Aorta (tissue), 5 donors: ENCODE measurements around the gene RAP1GAP. TPM values are rescaled to one million over a fixed set of nuclear protein-coding genes. Genes with fewer than 3 reads are reported as not detected.

Experiments used
- ATAC-seq: fragments of 200-7000 bp; cut with Tn5 transposase; one replicate; pipeline ENCODE4 v1.9.1; 2022; ENCODE audit warnings: moderate library complexity; ENCODE audit not compliant: low FRiP score
- DNase-seq, 2 donors: peaks; one replicate each; pipeline ENCODE4 v3.0.0-alpha.2; 2020
- H3K27ac ChIP-seq, 2 donors: one replicate each; pipeline ENCODE4 v1.5.1; 2013; ENCODE audit warnings: low read length in 2 of 2, mild to moderate bottlenecking in 2 of 2, moderate library complexity in 2 of 2, control low read depth in 1 of 2, inconsistent platforms in 1 of 2, low read depth in 1 of 2
- H3K27me3 ChIP-seq, 2 donors: one replicate each; pipeline ENCODE4 v1.6.1; 2013; ENCODE audit warnings: control low read depth in 1 of 2, low read length in 1 of 2, mild to moderate bottlenecking in 1 of 2, moderate library complexity in 1 of 2; ENCODE audit not compliant: insufficient read depth in 2 of 2, control insufficient read depth in 1 of 2
- H3K36me3 ChIP-seq, 2 donors: one replicate each; pipeline ENCODE4 v1.6.1; 2013; ENCODE audit warnings: control low read depth in 1 of 2, low read length in 1 of 2, mild to moderate bottlenecking in 1 of 2; ENCODE audit not compliant: insufficient read depth in 2 of 2, control insufficient read depth in 1 of 2
- H3K4me1 ChIP-seq, 2 donors: one replicate each; pipeline ENCODE4 v1.6.1; 2013; ENCODE audit warnings: low read length in 2 of 2, control low read depth in 1 of 2, mild to moderate bottlenecking in 1 of 2, moderate library complexity in 1 of 2; ENCODE audit not compliant: insufficient read depth in 2 of 2, control insufficient read depth in 1 of 2
- H3K4me3 ChIP-seq, 2 donors: one replicate each; pipeline ENCODE4 v1.5.1; 2013; ENCODE audit warnings: low read length in 2 of 2, control low read depth in 1 of 2, mild to moderate bottlenecking in 1 of 2
- H3K9me3 ChIP-seq: one replicate; pipeline ENCODE4 v1.6.1; 2013; ENCODE audit warnings: mild to moderate bottlenecking, low read length; ENCODE audit not compliant: control insufficient read depth
- WGBS, 2 donors: extraction: QIAGEN DNeasy Blood & Tissue Kit; methylation state at CpG; one replicate each; pipeline ENCODE4 v1.1.7; 2013; 5-methylcytosine and 5-hydroxymethylcytosine counted together
- intact Hi-C, 2 donors: fragments of 100-400 bp; cut with DNase I; formaldehyde crosslinking; loops; one replicate each; pipeline versions ENCODE4 v1.14.2 to v1.15.0; 2022
- polyA plus RNA-seq, 2 donors: library from polyadenylated mRNA; stranded (reverse); fragments of 200-250 nt; gene quantifications; one replicate each; pipeline ENCODE4 v1.2.3, GENCODE V29; 2013
- total RNA-seq, 2 donors: library from RNA; stranded (reverse); fragmentation: NEBNext Ultra II Directional; extraction: Animal tissue kit (Norgen Biotek cat#: 25700); gene quantifications; one replicate each; pipeline ENCODE4 v1.2.1, GENCODE V29; 2021
- donor health status: healthy with polysubstance abuse.
- donor health status: Bipolar disorder and iron deficiency.
- donor health status: DM: no; HTN: no; CAD: no.
- donor health status: DM: no; HTN: no; CAD: no.
- donor health status: DM: yes; HTN: yes; CAD: no.

The RAP1GAP gene
- total and polyA plus RNA-seq, 4 donors: 0.33 to 4.9 (median 0.71) TPM

- Histone ChIP-seq H3K9me3 (no peaks in the 10 kb centered on the region), H3K4me1 (no peaks in the 10 kb centered on the region), H3K4me3 (no peak overlapping the region), H3K27ac (no peak overlapping the region), H3K27me3 (no peaks in the 10 kb centered on the region), H3K36me3 (no peaks in the 10 kb centered on the region)
- intact Hi-C loops: no loop called here
- ATAC-seq (no peak), DNase-seq (no peak)
- 80 to 84% methylated on average over 8 of the region's 8 CpGs for WGBS, 2 donors
Measured at GRCh38 chr1:21598904-21599303, 70.3 kb downstream of the RAP1GAP start.

DNA sequence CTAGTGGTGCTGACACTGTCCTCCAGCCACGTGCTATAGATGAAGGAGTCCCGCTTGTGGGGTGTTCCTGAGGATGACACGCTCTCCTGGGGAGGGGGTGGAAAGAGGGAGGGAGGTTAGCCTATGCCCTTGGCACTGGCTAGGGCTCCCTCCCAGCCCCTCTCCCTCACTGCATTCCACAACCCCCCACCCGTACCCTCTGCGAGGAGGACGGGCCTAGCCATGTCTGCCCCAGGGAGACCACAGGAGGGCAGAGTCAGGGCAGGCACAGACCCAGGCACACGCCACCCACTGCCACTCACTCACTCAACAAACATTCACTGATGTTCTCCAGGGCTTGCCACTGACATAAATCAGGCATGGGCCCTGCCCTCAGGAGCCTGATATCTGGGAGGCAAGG, 70.7 kb downstream of the RAP1GAP start:
- Histone ChIP-seq H3K36me3 (no peaks in the 10 kb centered on the region), H3K4me3 (no peak overlapping the region), H3K27ac (no peak overlapping the region), H3K9me3 (no peaks in the 10 kb centered on the region), H3K27me3 (no peaks in the 10 kb centered on the region), H3K4me1 (no peaks in the 10 kb centered on the region)
- WGBS, 2 donors: 91 to 93% methylated on average over 7 of the region's 7 CpGs
- intact Hi-C loops: no loop called here
- ATAC-seq: no peak
- DNase-seq: no peak

- no peaks in the 10 kb centered on the region for H3K36me3 ChIP-seq
- WGBS, 2 donors: 91 to 94% methylated on average over 19 of the region's 19 CpGs
- no peak overlapping the region for H3K4me3 ChIP-seq
- DNase-seq: no peak
- intact Hi-C loops: no loop called here
- H3K27ac ChIP-seq: no peak overlapping the region
- H3K27me3 ChIP-seq: no peaks in the 10 kb centered on the region
- no peaks in the 10 kb centered on the region for H3K9me3 ChIP-seq
- no peaks in the 10 kb centered on the region for H3K4me1 ChIP-seq
- ATAC-seq: no peak
Measured at GRCh38 chr1:21597753-21598152, 71.4 kb downstream of the RAP1GAP start.

GRCh38 chr1:21596628-21597027, 72.5 kb downstream of the RAP1GAP start:
- Histone ChIP-seq H3K27ac (no peak overlapping the region), H3K27me3 (no peaks in the 10 kb centered on the region), H3K4me1 (no peaks in the 10 kb centered on the region), H3K4me3 (no peak overlapping the region), H3K36me3 (no peaks in the 10 kb centered on the region), H3K9me3 (no peaks in the 10 kb centered on the region)
- DNase-seq (no peak), ATAC-seq (no peak)
- 85 to 92% methylated on average over 2 of the region's 2 CpGs for WGBS, 2 donors
- intact Hi-C loops: no loop called here

DNA sequence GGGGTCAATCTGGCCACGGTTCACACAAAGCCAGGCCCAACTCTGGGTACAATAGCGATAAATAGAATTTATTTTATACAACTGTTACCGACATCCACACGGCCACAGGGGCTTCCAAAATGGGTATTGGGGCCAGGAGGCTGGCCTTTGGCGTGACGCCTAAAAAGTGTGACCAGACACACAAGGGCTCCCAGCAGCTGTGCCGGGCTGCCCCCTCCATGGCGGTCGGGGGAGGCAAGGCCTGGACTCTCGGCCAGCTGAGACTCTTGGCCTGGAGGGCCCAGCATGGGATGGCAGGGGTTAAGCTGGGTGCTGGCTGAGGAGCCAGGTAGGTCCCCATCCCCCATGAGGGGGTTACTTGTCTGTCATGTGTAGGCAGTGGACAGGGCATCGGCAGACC, 73.0 kb downstream of the RAP1GAP start:
- intact Hi-C loops: no loop called here
- WGBS, 2 donors: 80 to 84% methylated on average over 11 of the region's 11 CpGs
- Histone ChIP-seq H3K4me1 (no peaks in the 10 kb centered on the region), H3K9me3 (no peaks in the 10 kb centered on the region), H3K27ac (no peak overlapping the region), H3K27me3 (no peaks in the 10 kb centered on the region), H3K4me3 (no peak overlapping the region), H3K36me3 (no peaks in the 10 kb centered on the region)
- DNase-seq (no peak), ATAC-seq (no peak)

DNA sequence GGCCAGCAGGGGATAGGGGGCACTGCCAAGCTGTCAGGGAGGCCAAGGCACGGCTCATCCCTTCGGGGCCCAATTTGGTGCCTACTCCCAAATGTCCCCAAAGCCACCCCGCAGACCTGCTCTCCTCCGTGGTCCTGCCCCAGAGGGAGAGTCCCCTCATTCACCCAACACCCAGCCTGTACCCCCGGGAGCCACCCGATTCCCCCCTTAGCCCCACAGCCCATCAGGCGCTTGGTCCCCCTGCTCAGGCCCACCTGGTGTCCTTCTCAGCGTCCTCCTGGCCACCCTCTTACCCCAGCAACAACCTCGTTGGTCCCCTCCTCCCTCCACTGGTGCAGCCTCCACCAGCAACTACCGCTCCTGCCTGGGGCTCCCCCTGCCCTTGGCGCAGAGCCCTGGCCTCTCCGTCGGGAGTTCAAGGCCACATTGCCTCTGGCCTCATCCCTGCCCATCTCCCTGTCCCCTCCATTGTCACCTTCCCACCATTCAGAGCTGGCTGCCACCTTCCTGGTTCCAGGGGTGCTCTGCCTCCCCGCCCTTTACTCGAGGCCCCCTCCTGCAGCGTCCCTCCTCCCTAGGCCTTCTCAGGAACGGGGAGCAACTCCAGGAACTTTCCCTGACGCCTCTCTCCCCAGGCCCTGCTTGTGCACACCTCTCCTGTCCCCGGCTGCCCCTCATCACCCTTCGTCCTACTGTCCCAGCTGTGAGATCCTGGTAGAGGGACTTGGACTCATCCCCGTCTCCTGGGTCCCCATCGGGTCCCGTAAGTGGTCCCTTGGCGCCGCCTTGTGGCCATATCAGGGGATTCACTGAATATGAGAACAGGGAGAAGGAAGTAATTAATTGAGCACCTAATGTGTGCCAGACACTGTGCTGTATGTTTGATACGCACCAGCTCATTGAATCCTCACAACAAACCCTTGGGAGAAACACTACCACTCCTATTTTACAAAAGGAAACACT, 73.9 kb downstream of the RAP1GAP start:
- DNase-seq (peak; percentile 74 to 88), ATAC-seq (no peak)
- Histone ChIP-seq H3K4me1 (no peaks in the 10 kb centered on the region), H3K4me3 (no peak overlapping the region), H3K27me3 (no peaks in the 10 kb centered on the region), H3K9me3 (no peaks in the 10 kb centered on the region), H3K27ac (no peak overlapping the region), H3K36me3 (no peaks in the 10 kb centered on the region)
- 65 to 68% methylated on average over 24 to 26 of the region's 26 CpGs for WGBS, 2 donors
- intact Hi-C loops: no loop called here

GRCh38 chr1:21594501-21594900, 74.7 kb downstream of the RAP1GAP start:
- H3K4me3 ChIP-seq: no peak overlapping the region
- intact Hi-C loops: no loop called here
- ATAC-seq (no peak), DNase-seq (no peak)
- H3K27ac ChIP-seq: no peak overlapping the region
- H3K9me3 ChIP-seq: no peaks in the 10 kb centered on the region
- no peaks in the 10 kb centered on the region for H3K36me3 ChIP-seq
- H3K27me3 ChIP-seq: no peaks in the 10 kb centered on the region
- H3K4me1 ChIP-seq: no peaks in the 10 kb centered on the region
- 63 to 79% methylated on average over 11 of the region's 11 CpGs for WGBS, 2 donors

DNA sequence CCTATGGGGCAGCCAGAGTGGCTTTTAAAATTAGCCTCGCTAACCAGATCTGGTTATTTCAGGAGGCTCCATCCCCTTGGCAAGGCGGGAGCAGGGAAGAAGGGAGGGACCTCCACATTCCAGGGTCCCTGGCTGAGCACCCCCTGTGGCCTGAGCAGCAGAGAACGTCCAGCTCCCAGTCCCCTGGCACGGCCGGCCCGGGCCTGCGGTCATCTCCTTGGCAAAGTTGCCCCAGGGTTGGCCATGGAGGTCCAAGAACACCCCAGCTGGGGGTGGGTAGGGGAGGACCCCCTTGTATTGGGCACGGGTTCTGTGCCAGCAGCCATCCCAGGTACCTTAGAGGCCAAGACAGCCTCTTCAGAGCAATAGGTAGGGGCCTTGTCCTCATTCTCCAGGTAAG, 75.9 kb downstream of the RAP1GAP start:
- Histone ChIP-seq H3K4me3 (no peak overlapping the region), H3K27me3 (no peaks in the 10 kb centered on the region), H3K27ac (no peak overlapping the region), H3K9me3 (no peaks in the 10 kb centered on the region), H3K36me3 (no peaks in the 10 kb centered on the region), H3K4me1 (no peaks in the 10 kb centered on the region)
- ATAC-seq (no peak), DNase-seq (no peak)
- intact Hi-C loops: no loop called here
- 90 to 91% methylated on average over 8 of the region's 8 CpGs for WGBS, 2 donors
